Activated CD8-positive, alpha-beta T cell treated with anti-CD3 and anti-CD28 coated beads, Interleukin-2, amount 10 ng/mL, durations not matched to agents 7 days and 5 days (primary cell): ENCODE results near the gene TRIP11. TPM values are rescaled to one million over a fixed set of nuclear protein-coding genes. Genes with fewer than 3 reads are reported as not detected.
"Not testable (repeated sequence)": the region's sequence is repeated elsewhere in the genome, so short reads cannot be mapped to it uniquely, and the experiment has no call there.

Source experiments
- ATAC-seq: fragments of 150-1000 bp; cut with Tn5 transposase; one replicate; pipeline ENCODE4 v1.10.0; 2021; ENCODE audit warnings: moderate library complexity
- CTCF ChIA-PET: fragments of 350-600 bp; sonication (Branson Sonifier 250); formaldehyde crosslinking; loops from one replicate; lab custom pipeline; 2021; ENCODE audit warnings: antibody characterized with exemption; lab: Charles Lee
- POLR2A ChIA-PET: fragments of 350-600 bp; sonication (Branson Sonifier 250); formaldehyde crosslinking; loops from one replicate; lab custom pipeline; 2021; ENCODE audit warnings: antibody characterized with exemption; lab: Charles Lee
- DNase-seq: peaks from one replicate; pipeline ENCODE4 v3.0.0-alpha.2; 2020
- H3K27ac Mint-ChIP-seq: one replicate; pipeline ENCODE4 v1.8.0; 2021; ENCODE audit warnings: mild to moderate bottlenecking, mixed read lengths
- H3K27me3 Mint-ChIP-seq: one replicate; pipeline ENCODE4 v1.8.0; 2021; ENCODE audit warnings: low read depth, mixed read lengths
- H3K36me3 Mint-ChIP-seq: one replicate; pipeline ENCODE4 v1.8.0; 2021; ENCODE audit warnings: low read depth, mixed read lengths
- H3K4me1 Mint-ChIP-seq: one replicate; pipeline ENCODE4 v1.8.0; 2021; ENCODE audit warnings: low read depth, mixed read lengths
- H3K4me3 Mint-ChIP-seq: one replicate; pipeline ENCODE4 v1.8.0; 2021; ENCODE audit warnings: mild to moderate bottlenecking, mixed read lengths
- H3K9me3 Mint-ChIP-seq: one replicate; pipeline ENCODE4 v1.8.0; 2022; ENCODE audit warnings: mixed read lengths; ENCODE audit not compliant: insufficient read depth
- total RNA-seq, 2 experiments: library from RNA; stranded (reverse); gene quantifications; one replicate each; pipeline ENCODE4 v1.2.3, GENCODE V29; 2021

Gene TRIP11
- total RNA-seq, result 10 to 100 TPM; 43.6 to 44.5 TPM

- H3K27me3 Mint-ChIP-seq, result no peaks in the 10 kb centered on the region
- no peaks in the 10 kb centered on the region for H3K9me3 Mint-ChIP-seq
- peak within 1 kb of the TSS; percentile 96 for H3K4me3 Mint-ChIP-seq
- H3K36me3 Mint-ChIP-seq, result peaks cover 15% of the 10 kb centered on the region
- H3K4me1 Mint-ChIP-seq, result peaks cover 41% of the 10 kb centered on the region
- CTCF ChIA-PET, result interaction anchor here (0.6 to 4.6 kb wide), 5 partner anchors 43 to 312 kb away, joined by 3 to 29 read pairs (median 7); partner anchors contain the start of genes ATXN3, CPSF2 and NDUFB1
- DNase-seq, result peak; percentile 98
- H3K27ac Mint-ChIP-seq, result peak within 1 kb of the TSS; percentile 94
- POLR2A ChIA-PET, result interaction anchor here (0.6 to 2.4 kb wide), 23 partner anchors 10 to 643 kb away, joined by 3 to 25 read pairs (median 3); partner anchors contain the start of genes ATXN3, CPSF2, NDUFB1 and PPP4R3A
- peak; percentile 95 for ATAC-seq
These were observed at the start of gene TRIP11 for GRCh38 chr14:92039719-92040430. TSS of gene TRIP11 (minus strand) at chr14:92040059. CDS start at chr14:92039685, 374 bp downstream.

- no peaks in the 10 kb centered on the region for H3K9me3 Mint-ChIP-seq
- ChIA-PET POLR2A (no interaction called here), CTCF (interaction anchor here (3.8 kb wide), 1 partner anchor 18 kb away, joined by 14 read pairs; the partner anchor contains the start of gene ATXN3)
- ATAC-seq (no peak), DNase-seq (no peak)
- H3K36me3 Mint-ChIP-seq, result peaks cover 27% of the 10 kb centered on the region
- H3K4me3 Mint-ChIP-seq, result no peak overlapping the region
- no peak overlapping the region for H3K27ac Mint-ChIP-seq
- H3K27me3 Mint-ChIP-seq, result no peaks in the 10 kb centered on the region
- H3K4me1 Mint-ChIP-seq, result no peaks in the 10 kb centered on the region
These were observed 48.6 kb upstream of the TRIP11 start for GRCh38 chr14:92088494-92088893.

- no peaks in the 10 kb centered on the region for H3K9me3 Mint-ChIP-seq
- DNase-seq (no peak), ATAC-seq (no peak)
- H3K36me3 Mint-ChIP-seq, result peaks cover 20% of the 10 kb centered on the region
- peak overlapping the region; percentile 30 for H3K27ac Mint-ChIP-seq
- no peaks in the 10 kb centered on the region for H3K27me3 Mint-ChIP-seq
- CTCF ChIA-PET, result interaction anchor here (0.6 to 1.5 kb wide), 2 partner anchors 19 to 32 kb away, joined by 3 to 8 read pairs; partner anchors contain the start of gene ATXN3
- no peak overlapping the region for H3K4me3 Mint-ChIP-seq
- peaks cover 8% of the 10 kb centered on the region for H3K4me1 Mint-ChIP-seq
- POLR2A ChIA-PET, result interaction anchor here (1.2 kb wide), 1 partner anchor 34 kb away, joined by 3 read pairs; no protein-coding TSS in a partner anchor
These were observed 34.7 kb upstream of the TRIP11 start for GRCh38 chr14:92074555-92074954.

- no peak for ATAC-seq
- Mint-ChIP-seq H3K27me3 (no peaks in the 10 kb centered on the region), H3K4me1 (no peaks in the 10 kb centered on the region), H3K9me3 (no peaks in the 10 kb centered on the region), H3K4me3 (no peak overlapping the region), H3K27ac (no peak overlapping the region), H3K36me3 (peaks cover 2% of the 10 kb centered on the region)
- ChIA-PET CTCF (interaction anchor here (0.7 to 1.7 kb wide), 2 partner anchors 49 to 61 kb away, joined by 3 to 4 read pairs; no protein-coding TSS in a partner anchor), POLR2A (interaction anchor here (0.6 to 1.0 kb wide), 2 partner anchors 18 to 548 kb away, joined by 3 to 4 read pairs; partner anchors contain the start of gene PPP4R3A)
- no peak for DNase-seq
These were observed 18.4 kb upstream of the TRIP11 start for GRCh38 chr14:92058006-92058917.

- ChIA-PET POLR2A (interaction anchor here (1.8 kb wide), 1 partner anchor 9 kb away, joined by 8 read pairs; no protein-coding TSS in a partner anchor), CTCF (interaction anchor here (0.7 kb wide), 1 partner anchor 11 kb away, joined by 3 read pairs; no protein-coding TSS in a partner anchor)
- Mint-ChIP-seq H3K4me3 (no peak overlapping the region), H3K27me3 (no peaks in the 10 kb centered on the region), H3K27ac (no peak overlapping the region), H3K9me3 (peaks cover 4% of the 10 kb centered on the region), H3K36me3 (peaks cover 13% of the 10 kb centered on the region), H3K4me1 (no peaks in the 10 kb centered on the region)
- DNase-seq (no peak), ATAC-seq (no peak)
These were observed 9.9 kb upstream of the TRIP11 start for GRCh38 chr14:92049781-92050180.

GRCh38 chr14:92049221-92049620 is 9.4 kb upstream of the TRIP11 start:
- not testable (repeated sequence) for H3K9me3 Mint-ChIP-seq, DNase-seq, H3K4me3 Mint-ChIP-seq, H3K4me1 Mint-ChIP-seq, H3K27ac Mint-ChIP-seq, ATAC-seq, H3K27me3 Mint-ChIP-seq
- peaks cover 13% of the 10 kb centered on the region for H3K36me3 Mint-ChIP-seq
- ChIA-PET POLR2A (interaction anchor here (1.8 kb wide), 1 partner anchor 9 kb away, joined by 8 read pairs; no protein-coding TSS in a partner anchor), CTCF (interaction anchor here (0.7 kb wide), 1 partner anchor 11 kb away, joined by 3 read pairs; no protein-coding TSS in a partner anchor)

GRCh38 chr14:92045904-92046303 is 6.0 kb upstream of the TRIP11 start:
- POLR2A ChIA-PET, H3K27me3 Mint-ChIP-seq, H3K27ac Mint-ChIP-seq, H3K9me3 Mint-ChIP-seq, CTCF ChIA-PET, H3K4me1 Mint-ChIP-seq, ATAC-seq, H3K4me3 Mint-ChIP-seq, DNase-seq: not testable (repeated sequence)
- H3K36me3 Mint-ChIP-seq, result peaks cover 13% of the 10 kb centered on the region

GRCh38 chr14:92041766-92042165 is 1.9 kb upstream of the TRIP11 start:
- peak overlapping the region; percentile 33 for H3K4me3 Mint-ChIP-seq
- DNase-seq, H3K27me3 Mint-ChIP-seq, POLR2A ChIA-PET, H3K9me3 Mint-ChIP-seq, ATAC-seq: not testable (repeated sequence)
- CTCF ChIA-PET, result interaction anchor here (4.6 kb wide), 1 partner anchor 65 kb away, joined by 29 read pairs; the partner anchor contains the start of gene ATXN3
- H3K4me1 Mint-ChIP-seq, result peaks cover 30% of the 10 kb centered on the region
- peaks cover 13% of the 10 kb centered on the region for H3K36me3 Mint-ChIP-seq
- peak overlapping the region; percentile 37 for H3K27ac Mint-ChIP-seq

- ATAC-seq (no peak), DNase-seq (no peak)
- CTCF ChIA-PET, result interaction anchor here (1.4 to 4.6 kb wide), 2 partner anchors 44 to 65 kb away, joined by 7 to 29 read pairs; partner anchors contain the start of gene ATXN3
- Mint-ChIP-seq H3K27me3 (no peaks in the 10 kb centered on the region), H3K4me3 (peak overlapping the region; percentile 96), H3K4me1 (peaks cover 36% of the 10 kb centered on the region), H3K36me3 (peaks cover 15% of the 10 kb centered on the region), H3K9me3 (no peaks in the 10 kb centered on the region), H3K27ac (peak overlapping the region; percentile 94)
- POLR2A ChIA-PET, result interaction anchor here (0.7 to 2.4 kb wide), 6 partner anchors 12 to 433 kb away, joined by 3 to 25 read pairs (median 4); partner anchors contain the start of gene ATXN3
These were observed 1.3 kb upstream of the TRIP11 start for GRCh38 chr14:92041203-92041602.

- ATAC-seq (peak; percentile 24), DNase-seq (peak; percentile 35)
- peak overlapping the region; percentile 94 for H3K27ac Mint-ChIP-seq
- H3K27me3 Mint-ChIP-seq, result no peaks in the 10 kb centered on the region
- peaks cover 41% of the 10 kb centered on the region for H3K4me1 Mint-ChIP-seq
- peaks cover 15% of the 10 kb centered on the region for H3K36me3 Mint-ChIP-seq
- ChIA-PET POLR2A (interaction anchor here (0.6 to 2.4 kb wide), 23 partner anchors 10 to 531 kb away, joined by 3 to 25 read pairs (median 4); partner anchors contain the start of genes ATXN3, CPSF2, NDUFB1 and PPP4R3A), CTCF (interaction anchor here (1.4 to 4.6 kb wide), 2 partner anchors 44 to 66 kb away, joined by 7 to 29 read pairs; partner anchors contain the start of gene ATXN3)
- peak overlapping the region; percentile 96 for H3K4me3 Mint-ChIP-seq
- H3K9me3 Mint-ChIP-seq, result no peaks in the 10 kb centered on the region
These were observed 682 bp upstream of the TRIP11 start for GRCh38 chr14:92040431-92041051.
